Cerebellar nuclear complex (tissue), 1 donor: ENCODE results near the gene MACROD2.
"Not testable (repeated sequence)": the region's sequence is repeated elsewhere in the genome, so short reads cannot be mapped to it uniquely, and the experiment has no call there.

ENCODE experiments used
- DNase-seq, 2 experiments: peaks; one replicate each; lab custom pipeline; 2025; lab: John Stamatoyannopoulos, UW

MACROD2 gene

DNA sequence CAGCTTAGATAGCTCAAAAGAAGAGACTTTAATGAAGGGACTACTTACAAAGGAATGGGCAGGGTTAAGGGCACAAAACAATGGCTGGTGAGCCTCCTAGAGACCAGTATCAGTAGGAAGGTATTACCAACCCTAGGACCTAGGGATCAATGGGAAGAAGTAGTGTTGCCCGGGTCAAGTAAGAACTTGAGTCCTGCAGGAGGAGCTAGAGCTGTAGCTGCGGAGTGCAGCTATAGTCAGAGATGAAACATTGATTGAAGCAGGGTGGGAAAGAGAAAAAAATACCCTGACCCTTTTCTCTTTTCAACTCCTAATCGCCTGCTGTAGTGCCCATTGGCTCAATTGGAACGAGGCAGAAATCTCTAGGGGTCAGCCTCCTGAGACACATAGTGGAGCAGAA, 198.1 kb downstream of the MACROD2 start:
- no peak for DNase-seq

DNA sequence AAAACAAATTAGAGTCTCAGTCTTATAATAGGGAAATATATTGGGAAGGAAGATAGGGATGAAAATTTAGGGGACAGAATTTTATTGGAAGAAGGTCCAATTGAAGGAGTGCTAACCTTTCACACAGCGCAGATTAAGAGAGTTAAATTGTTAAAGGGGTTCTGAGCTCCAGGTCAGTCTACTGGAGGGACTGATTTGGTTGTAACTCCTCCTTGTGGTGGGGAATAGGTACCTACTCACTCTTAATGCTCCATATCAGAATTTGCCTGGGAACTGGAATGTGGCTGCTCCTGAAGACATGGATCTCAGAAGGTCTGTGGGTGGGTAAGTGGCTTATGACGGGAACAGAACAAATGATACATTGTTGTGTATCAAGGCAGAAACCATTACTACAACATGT, 198.6 kb downstream of the MACROD2 start:
- DNase-seq: no peak

DNA sequence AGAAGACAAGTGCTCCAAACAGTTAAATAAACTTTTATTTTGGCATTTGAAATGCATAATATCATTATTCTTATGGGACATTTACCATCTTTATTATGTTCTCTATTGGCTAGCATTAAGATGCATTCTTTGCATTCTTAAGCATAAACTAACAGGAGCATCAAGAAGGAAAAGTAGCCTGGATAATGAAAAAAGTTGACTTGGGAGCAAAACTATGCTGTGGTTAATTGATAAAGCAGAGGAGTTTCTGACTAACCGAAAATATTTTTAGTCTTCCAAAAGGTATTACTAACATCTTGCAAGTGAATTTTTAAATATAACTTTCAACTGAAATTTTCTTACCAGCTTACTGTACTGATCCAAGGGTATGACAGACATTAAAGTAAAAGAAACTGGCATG, 201.8 kb downstream of the MACROD2 start:
- DNase-seq: no peak

DNA sequence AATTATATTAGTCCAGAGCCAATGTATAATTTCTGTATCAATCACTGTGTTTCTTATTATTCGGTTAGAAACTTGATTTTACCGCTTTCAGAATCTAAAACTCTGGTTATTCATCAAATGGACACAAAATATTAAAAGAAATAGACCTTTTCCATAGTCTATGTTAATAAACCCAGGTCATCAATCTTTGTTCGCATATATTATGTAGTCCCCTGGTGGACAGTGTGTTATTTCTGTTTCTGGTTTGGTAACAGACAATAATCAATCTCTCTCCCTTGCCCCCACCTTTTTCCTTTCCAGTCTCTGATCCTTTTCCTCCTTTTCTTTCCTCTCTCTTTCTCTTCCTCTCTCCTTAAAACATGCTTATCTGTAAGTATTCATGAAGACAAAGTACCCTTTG, 203.1 kb downstream of the MACROD2 start:
- no peak for DNase-seq

DNA sequence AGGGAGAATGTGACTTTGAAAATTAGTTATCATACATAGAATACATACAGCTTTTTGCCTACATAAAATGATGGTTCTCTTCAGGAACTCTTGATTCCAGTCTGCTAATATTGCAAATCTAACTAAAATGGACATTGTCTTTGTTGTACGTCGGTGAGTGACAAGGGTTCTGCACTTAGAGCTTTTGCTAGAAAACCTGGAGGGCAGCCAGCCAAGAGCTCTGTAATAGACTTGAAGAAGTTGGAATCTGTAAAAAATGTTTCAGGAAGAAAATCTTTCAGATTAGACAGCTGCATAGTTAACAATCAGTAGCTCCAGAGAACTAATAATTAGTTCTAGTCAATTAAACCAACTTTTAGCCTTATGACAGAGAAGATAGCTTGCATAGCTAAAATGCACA, 203.8 kb downstream of the MACROD2 start:
- no peak for DNase-seq

DNA sequence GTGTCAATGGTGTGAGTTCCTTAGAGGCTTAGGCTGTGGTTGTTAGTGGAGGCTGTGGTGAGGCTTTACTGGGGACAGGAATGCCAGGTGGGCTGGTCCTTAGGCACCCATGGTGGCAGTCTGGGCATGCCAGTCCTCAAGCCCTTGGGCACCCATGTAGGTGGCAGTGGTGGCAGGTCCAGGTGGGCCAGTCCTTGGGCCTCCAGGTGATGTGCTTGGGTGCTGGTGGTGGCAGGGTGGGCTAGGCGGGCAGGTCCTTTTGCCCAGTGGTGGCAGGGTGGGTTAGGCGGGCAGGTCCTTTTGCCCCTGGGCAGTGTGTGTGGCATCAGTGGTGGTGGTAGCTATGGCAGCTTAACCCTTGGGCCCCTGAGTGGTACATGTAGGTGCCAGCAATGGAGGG, 208.3 kb downstream of the MACROD2 start:
- no peak for DNase-seq

DNA sequence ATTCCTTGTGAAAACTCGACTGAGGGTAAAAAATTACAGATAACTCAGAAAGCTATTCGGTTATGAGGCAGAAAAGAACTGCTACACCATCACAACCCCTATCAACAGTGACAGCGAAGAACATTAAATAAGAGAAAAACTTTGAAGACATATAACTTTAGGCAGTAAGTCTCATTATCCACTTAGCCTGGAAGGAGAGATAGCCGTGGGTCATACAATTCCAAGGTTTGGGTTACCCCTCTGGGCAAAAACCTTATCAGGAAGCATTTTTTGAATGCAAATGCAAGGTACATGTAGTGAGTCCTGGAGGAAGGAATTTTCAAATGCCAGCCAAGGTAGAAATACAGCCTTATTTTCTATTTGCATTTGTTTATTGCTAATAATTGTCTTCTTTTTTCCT, 212.3 kb downstream of the MACROD2 start:
- DNase-seq: no peak

DNA sequence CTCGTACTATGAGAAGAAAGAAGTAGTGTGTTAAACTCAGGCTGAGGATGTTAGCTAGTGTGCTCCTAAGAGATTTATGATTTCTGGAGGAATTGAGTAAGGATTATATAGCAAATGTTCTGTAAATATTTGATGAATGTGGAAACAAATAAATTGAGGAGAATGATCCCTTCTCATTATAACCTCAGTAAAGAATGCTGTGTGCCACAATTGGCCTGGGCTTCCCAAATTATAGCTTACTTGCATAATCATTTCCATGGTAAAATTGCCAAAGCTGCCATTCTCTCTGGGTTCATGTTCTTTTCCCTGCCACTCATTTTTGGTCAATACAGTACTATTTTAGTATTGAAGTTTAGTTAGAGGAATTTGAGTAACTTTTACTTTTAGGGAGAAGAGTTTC, 213.6 kb downstream of the MACROD2 start:
- no peak for DNase-seq

DNA sequence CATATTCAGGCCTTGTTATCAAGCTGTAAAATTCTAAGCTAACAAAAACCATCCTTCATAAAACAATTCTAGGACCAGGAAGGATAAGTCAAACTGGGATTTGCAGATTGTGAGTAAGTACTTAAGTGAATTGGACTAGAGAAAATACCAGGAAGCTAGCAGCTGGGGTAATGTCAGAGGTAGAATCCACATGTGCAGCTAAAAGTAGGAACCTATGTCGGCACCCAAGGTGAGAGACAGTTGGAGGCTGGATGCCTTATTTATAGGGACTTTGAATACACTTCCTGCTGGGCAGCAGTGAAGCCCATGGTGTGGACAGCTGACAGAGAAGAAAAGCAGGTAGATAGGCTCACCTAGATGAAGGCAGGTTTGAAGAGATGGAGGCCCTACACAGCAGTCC, 214.8 kb downstream of the MACROD2 start:
- DNase-seq: no peak

DNA sequence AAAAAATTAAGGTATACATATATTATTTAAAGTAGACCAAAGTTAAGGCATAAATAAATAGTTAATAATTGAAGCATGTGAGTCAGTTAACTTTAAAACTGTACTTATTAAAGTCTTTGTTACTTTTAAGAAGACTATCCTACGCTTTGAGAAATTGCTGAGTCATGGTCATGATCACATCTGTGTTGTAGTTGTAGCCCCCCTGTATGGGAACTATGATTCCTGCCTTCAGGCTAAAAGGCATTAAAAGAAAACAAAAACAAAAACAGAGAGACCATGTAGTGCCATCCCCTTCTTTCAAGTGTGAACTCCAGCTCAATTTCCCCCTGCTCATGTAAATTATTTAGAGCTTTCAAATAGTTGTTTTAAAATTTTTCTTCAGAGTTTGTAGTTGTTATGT, 218.7 kb downstream of the MACROD2 start:
- DNase-seq: no peak

DNA sequence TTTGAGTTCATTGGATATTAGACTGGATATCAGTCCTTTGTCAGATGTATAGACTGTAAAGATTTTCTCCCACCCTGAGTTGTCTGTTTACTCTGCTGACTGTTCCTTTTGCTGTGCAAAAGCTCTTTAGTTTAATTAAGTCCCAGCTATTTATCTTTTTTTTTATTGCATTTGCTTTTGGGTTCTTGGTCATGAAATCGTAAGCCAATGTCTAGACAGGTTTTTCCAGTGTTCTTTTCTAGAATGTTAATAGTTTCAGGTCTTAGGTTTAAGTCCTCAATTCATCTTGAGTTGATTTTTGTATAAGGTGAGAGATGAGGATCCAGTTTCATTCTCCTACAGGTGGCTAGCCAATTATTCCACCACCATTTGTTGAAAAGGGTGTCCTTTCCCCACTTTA, 220.6 kb downstream of the MACROD2 start:
- DNase-seq: not testable (repeated sequence)

DNA sequence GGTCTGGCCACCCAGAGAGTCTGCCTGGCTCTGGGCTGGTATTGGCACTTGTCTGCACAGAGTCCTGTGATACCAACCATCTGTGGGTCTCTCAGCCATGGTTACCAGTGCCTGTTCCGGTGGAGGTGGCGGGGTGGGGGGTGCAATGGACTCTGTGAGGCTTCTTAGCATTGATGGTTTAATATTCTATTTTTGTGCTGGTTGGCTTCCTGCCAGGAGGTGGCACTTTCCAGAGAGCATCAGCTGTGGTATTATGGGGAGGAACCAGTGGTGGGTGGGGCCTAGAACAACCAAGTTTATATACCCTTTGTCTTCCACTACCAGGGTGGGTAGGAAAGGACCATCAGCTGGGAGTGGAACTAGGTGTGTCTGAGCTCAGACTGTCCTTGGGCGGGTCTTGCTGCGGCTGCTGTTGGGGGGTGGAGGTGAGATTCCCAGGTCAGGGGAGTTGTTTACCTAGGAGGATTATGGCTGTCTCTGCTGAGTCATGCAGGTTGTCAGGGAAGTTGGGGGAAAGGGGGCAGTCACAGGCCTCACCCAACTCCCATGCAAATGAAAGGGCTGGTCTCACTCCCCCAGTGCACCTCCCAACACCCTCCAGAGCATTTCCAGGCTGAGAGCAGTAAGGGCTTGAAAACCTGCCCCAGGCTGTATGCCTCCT, 224.6 kb downstream of the MACROD2 start:
- DNase-seq: no peak

DNA sequence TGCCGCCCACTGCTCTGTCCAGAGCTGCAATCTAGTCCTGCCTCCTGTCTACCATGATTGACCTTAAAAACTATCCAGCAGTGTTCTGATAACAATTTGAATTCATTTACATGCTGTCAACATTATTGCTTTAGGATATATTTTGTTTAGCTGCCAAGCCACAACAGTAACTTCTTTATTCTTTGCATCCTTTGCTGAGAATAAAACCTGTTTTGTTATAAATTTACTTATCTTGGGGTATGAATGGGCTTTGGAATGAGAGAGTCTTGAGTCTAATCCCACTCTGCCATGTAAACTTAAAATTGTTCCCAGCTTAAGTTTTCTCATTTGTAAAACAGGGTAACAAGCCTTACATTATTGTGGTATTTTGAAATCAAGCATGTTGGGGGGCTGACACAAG, 225.7 kb downstream of the MACROD2 start:
- DNase-seq: no peak

DNA sequence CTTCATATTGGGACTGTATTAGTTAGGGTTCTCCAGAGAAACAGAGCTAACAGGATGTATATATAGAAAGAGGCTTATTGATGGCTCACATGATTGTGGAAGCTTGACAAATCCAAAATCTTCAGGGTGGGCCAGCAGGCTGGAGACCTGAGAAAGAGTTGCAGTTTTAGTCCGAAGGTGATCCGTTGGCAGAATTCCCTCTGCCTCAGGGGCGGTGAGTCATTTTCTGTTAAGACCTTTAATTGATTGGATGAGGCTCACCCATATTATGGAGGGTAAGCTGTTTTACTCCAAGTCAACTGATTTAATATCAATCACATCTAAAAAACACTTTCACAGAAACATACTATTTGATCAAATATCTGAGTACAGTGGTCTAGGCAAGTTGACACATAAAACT, 228.5 kb downstream of the MACROD2 start:
- no peak for DNase-seq

DNA sequence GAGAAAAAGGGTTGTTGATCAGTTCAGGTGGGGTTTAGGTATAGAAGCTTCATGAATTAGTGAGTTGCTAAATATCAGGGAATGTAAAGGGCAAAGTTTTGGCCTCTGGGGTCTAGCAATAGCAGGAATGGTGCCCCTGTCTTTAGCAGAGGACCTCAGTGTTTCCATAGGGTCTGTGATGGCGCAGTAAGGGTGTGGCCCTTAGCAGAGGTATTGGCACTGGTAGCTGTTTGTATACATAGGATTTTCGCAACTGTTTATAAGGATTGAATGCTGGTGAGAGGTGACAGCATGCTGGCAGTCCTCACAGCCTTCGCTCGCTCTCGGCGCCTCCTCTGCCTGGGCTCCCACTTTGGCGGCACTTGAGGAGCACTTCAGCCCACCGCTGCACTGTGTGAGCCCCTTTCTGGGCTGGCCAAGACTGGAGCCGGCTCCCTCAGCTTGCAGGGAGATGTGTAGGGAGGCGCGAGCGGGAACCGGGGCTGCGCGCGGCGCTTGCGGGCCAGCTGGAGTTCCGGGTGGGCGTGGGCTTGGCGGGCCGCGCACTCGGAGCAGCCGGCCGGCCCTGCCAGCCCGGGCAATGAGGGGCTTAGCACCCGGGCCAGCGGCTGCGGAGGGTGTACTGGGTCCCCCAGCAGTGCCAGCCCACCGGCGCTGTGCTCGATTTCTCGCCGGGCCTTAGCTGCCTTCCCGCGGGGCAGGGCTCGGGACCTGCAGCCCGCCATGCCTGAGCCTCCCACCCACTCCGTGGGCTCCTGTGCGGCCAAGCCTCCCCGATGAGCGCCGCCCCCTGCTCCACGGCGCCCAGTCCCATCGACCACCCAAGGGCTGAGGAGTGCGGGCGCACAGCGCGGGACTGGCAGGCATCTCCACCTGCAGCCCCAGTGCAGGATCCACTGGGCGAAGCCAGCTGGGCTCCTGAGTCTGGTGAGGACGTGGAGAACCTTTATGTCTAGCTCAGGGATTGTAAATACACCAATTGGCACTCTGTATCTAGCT, 231.0 kb downstream of the MACROD2 start:
- not testable (repeated sequence) for DNase-seq

DNA sequence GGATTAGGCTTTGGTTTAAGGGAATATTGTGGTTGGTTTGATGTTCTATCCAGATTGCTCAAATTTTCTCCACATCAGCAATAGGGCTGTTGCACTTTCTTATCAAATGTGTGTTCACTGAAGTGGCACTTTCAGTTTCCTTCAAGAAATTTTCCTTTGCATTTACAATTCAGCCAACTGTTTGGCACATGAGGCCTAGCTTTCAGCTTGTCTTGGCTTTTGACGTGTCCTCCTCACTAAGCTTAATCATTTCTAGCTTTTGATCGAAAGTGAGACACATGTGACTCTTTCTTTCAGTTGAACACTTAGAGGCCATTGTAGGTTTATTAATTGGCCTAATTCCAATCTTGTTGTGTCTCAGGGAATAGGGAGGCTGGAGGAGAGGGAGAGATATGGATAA, 237.3 kb downstream of the MACROD2 start:
- no peak for DNase-seq

DNA sequence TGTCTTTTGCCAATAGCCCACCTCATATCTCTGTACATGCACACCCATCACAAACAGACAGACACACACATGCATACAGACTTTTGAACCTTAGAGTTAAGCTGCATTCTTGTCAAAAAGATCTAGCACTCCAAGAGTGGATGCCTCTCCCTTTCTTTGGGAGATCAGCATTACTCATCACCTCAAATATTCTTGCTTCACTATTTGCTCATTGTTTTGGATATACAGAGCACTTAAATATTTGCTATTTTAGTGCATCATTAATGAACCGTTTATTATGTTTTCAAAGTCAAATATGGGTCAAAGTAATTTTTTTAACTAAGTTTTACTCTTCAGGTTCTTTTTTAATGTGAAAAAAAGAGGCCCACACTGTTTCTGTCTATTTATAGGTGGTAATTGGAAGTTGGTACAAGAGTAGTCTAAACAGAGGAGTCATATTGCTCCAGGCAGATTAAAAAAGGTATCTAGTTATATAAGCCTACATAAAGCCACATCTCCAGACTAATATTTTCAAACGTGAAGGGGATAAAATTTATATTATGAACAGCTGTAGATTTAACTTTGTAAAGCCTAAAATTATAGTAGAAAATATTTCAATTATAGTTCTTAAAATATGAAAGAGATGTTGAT, 239.5 kb downstream of the MACROD2 start:
- DNase-seq: no peak

DNA sequence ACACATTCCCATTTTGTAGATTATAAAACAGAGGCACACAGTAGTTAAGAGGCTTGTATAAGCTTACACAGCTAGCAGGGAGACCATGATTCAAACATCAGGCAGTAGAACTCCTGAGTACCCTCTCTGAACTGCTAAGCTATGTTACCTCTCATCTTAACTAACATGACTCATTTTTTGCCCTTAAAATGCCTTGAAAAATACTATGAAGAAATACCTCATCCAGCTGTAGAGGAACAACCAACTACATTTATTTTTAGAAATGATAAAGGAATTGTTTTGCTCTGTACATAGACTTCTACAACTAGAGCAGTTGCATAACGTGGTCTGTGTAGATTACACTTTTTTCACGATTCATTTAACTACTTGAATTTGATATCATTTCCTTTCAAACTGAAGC, 240.0 kb downstream of the MACROD2 start:
- DNase-seq: no peak

DNA sequence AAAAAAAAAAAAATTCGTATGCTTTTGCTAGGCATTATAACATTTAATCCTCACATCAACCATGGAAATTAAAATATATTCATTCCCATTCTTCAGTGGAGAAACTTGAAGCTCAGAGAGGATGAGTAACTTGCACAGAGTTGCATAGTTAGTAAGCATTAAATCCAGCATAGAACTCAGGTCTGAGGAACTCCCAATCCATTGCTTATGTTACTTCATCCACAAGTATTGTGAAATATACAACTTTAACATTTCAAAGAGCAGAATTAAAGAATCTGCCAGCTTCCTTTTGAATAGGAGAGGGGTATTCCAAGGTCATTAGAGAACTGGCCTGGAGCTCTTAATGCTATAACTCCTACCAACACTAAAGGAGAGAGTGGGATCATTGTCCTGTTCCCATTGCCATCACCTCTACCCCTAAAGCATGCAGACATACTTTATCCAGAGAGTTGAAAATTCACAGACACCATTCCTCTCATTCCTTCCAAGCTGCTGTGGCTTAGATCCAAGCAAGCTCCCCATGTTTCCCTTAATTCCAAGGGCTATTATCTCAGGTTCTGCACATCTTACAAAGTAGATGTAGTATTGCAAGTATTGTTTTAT, 250.2 kb downstream of the MACROD2 start:
- no peak for DNase-seq

DNA sequence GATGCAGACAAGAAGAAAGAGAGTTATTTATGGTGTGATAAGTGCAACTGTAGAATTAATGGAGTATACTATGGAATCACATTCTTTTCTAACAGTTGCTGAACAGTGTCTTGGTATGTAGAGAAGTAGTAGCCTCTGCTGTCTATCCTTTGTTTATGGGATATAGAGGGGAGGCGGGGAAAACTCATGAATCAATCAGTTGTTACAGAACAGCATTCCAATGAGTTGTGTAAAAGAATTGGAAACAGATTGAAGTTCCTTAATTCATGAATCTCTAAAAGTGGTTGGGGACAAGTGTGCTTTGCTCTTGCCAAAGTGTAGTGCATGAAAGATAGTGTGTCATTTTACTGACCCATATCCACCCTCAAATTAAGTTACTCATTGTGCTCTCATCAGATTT, 264.4 kb downstream of the MACROD2 start:
- no peak for DNase-seq

DNA sequence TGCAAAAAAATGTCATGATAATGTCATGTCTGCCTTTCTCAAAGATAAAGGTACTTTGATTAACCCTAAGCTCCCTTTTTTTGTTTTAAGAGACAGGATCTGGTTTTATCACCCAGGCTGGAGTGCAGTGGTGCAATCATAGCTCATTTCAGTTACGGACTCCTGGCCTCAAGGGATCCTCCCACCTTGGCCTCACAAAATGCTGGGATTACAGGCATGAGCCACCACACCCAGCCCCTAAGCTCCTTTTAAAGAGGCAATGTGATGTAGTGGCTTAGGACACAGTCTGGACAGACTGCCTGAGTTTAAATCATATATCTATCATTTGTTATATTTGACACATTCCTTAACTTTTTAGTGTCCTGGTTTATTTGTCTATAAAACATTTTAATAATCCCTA, 265.1 kb downstream of the MACROD2 start:
- DNase-seq: no peak

DNA sequence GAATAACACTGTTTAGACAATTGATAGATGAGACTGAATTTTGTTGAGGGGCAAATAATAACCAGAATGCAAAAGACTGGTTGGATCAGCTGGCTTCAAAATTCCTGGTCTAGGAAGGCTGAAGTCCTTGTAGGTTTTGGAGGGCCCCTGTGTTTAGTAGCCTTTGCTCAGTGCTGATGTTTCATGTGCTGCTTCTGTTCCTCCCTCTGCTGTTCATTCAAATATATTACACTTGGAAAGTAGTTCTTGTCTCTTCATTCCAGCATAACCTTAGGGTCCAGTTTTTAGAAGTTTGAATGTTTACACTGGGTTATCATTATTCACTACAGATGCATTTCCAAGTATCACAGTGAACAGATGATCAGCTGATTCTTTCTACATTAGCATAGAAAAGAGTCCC, 269.6 kb downstream of the MACROD2 start:
- DNase-seq: no peak

DNA sequence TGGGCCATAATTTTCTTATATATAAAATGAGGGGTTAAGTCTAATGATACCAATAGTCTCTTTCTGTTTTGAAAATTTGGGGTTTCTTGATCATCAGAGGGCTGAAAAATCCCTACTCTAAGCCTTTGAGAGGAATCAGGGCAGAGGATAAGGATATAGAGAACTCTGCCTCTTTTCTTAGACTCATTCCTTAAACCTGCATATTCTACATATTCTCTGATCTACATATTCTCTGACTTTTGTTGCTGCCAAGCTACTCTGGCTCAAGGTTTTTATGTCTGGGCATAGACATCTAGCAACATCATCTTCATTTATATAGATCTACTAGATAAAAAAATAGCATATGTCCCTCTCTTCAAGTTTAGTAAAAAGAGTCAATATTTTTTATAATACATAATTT, 270.9 kb downstream of the MACROD2 start:
- no peak for DNase-seq
